GM12891 (cell line): ENCODE data around the gene ZSCAN21.

Experiments used
- POLR2A ChIP-seq: IDR thresholded peaks from 2 replicates; pipeline ENCODE4 v1.6.1; 2011; ENCODE audit warnings: low read depth, low read length, control low read depth
- SPI1 ChIP-seq: IDR thresholded peaks from 2 replicates; pipeline ENCODE4 v1.6.1; 2011; ENCODE audit warnings: low read depth, low read length, control low read depth

GRCh38 chr7:100071018-100071723, 21.6 kb downstream of the ZSCAN21 start:
- no peak for TF ChIP-seq SPI1
- TF ChIP-seq POLR2A, result no peak
